ENCODE measurements around the gene A3GALT2.

A3GALT2 gene

GRCh38 chr1:33320619-33321165, at the start of gene A3GALT2:
Gene A3GALT2 (minus strand): TSS chr1:33321098. CDS start chr1:33321098, 0 bp downstream.
- DNase-seq: no peak

- no peak for DNase-seq
Measured at GRCh38 chr1:33370301-33370700, 49.4 kb upstream of the A3GALT2 start.

- no peak for DNase-seq
Measured at GRCh38 chr1:33369764-33370163, 48.9 kb upstream of the A3GALT2 start.

GRCh38 chr1:33369081-33369480, 48.2 kb upstream of the A3GALT2 start:
- DNase-seq: no peak

GRCh38 chr1:33368431-33368830, 47.5 kb upstream of the A3GALT2 start:
- no peak for DNase-seq

GRCh38 chr1:33367485-33368405, 46.8 kb upstream of the A3GALT2 start:
- peak; percentile 80 to 86 for DNase-seq

GRCh38 chr1:33366762-33367484, 46.0 kb upstream of the A3GALT2 start:
- DNase-seq: no peak

- no peak for DNase-seq
Measured at GRCh38 chr1:33365560-33365997, 44.7 kb upstream of the A3GALT2 start.

GRCh38 chr1:33364565-33364918, 43.6 kb upstream of the A3GALT2 start:
- DNase-seq: no peak

GRCh38 chr1:33363470-33363861, 42.6 kb upstream of the A3GALT2 start:
- no peak for DNase-seq

- DNase-seq: no peak
Measured at GRCh38 chr1:33363021-33363420, 42.1 kb upstream of the A3GALT2 start.

- no peak for DNase-seq
Measured at GRCh38 chr1:33361532-33362235, 40.8 kb upstream of the A3GALT2 start.

- DNase-seq: no peak
Measured at GRCh38 chr1:33360367-33360766, 39.5 kb upstream of the A3GALT2 start.

- DNase-seq: no peak
Measured at GRCh38 chr1:33359931-33360330, 39.0 kb upstream of the A3GALT2 start.

- no peak for DNase-seq
Measured at GRCh38 chr1:33358795-33359503, 38.1 kb upstream of the A3GALT2 start.

GRCh38 chr1:33358114-33358794, 37.4 kb upstream of the A3GALT2 start:
- no peak for DNase-seq

- DNase-seq: no peak
Measured at GRCh38 chr1:33357099-33357498, 36.2 kb upstream of the A3GALT2 start.

- DNase-seq: no peak
Measured at GRCh38 chr1:33354707-33355316, 33.9 kb upstream of the A3GALT2 start.

- no peak for DNase-seq
Measured at GRCh38 chr1:33353531-33353930, 32.6 kb upstream of the A3GALT2 start.

GRCh38 chr1:33351281-33351660, 30.4 kb upstream of the A3GALT2 start:
- no peak for DNase-seq

- DNase-seq: no peak
Measured at GRCh38 chr1:33350611-33351280, 29.8 kb upstream of the A3GALT2 start.

Data from CD4-positive, alpha-beta T cell treated with Interferon alpha-2 for 1 hour (primary cell).